Stimulated activated CD4-positive, alpha-beta T cell treated with anti-CD3 and anti-CD28 coated beads, Interleukin-1b, Interleukin-23, amount 100 ng/mL, for 1 hour (primary cell): ENCODE measurements around the gene EXD3.

Source experiments
- DNase-seq, 2 donors: peaks; one replicate each; pipeline ENCODE4 v3.0.0-alpha.2; 2020; ENCODE audit warnings: low read depth in 2 of 2

EXD3 gene

DNA sequence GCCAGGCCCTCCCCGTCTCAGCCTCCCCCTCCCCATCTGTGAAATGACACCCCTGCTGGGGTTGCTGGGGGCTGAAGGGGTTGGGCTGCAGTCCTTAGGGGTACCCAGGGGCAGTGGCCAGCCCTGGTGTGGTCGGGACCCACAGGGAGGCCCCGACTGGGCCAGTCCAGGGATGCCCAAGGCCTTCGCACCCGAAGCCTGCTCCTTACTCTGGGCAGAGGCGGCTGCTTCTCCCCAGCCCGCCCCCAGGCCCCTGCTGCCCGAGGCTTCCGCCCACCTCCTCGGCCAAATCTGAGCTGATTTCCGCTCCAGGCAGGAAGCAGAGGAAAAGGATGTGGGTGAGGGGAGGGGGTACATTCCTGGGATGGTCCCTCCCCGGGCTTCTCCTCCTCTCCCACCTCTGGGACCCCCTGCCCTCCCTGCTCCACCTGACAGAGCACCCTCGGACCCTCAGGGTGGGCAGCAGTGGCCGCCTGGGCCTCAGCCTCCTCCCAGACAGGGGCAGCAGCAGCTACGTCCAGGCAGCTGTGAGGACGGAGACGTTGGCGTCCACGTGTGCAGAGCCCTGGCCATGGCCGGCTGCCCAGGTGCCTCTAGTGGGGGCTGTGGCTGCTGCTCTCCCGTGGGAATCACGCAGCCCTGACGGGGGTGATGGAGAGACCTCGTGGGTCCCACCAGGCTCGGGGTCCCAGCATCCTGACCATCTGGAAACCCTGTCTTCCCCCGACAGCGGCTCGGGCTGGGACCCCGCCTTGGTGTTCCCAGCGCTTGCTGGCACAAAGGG is 116.7 kb downstream of the EXD3 start:
- no peak for DNase-seq

DNA sequence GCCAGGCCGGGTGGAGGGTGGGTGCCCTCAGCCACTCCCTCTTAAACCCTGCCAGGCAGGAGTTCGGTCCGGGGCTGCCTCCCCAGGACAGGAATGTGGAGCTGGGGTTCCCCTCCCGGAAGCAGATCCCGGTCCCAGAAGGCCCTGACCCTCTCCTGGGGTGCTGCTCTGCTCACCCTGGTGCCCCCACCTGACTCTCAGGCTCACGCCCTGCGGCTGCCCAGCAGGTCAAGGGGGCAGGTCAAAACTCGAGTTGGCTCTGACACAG is 117.2 kb downstream of the EXD3 start:
- no peak for DNase-seq

DNA sequence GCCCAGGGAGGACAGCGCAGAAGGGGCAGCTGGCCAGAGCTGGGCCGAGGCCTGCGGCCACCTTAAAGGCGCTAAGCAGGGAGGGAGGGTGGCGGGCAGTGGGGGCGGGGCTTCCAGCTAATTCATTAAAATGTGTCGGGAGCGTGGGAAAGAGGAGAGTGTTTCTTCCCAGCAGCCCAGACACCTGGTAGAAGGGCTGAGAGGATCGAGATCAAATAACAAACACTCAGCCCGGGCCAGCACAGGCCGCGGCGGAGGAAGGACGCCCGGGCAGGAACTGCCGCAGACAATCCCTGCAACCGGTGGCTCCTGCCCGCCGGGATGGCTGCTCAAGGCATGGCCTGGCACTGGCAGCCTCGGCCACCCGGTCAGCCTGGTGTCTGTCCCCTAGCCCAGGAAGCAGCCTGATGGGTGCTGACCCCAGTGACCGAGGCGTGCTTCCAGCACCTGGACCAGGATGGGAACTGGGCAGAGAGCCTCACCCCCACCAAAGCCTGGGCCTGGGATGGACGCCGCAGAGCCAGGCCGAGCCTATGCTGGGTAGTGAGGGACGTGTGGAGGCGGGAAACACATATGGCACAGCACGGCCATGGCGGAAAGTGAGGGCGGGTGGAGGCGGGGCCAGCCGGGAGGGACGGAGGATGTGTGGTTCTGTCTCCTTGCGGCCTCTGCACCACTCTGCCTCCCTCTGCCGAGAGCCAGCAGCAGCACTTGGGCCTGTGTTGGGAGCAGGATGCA is 117.7 kb downstream of the EXD3 start:
- DNase-seq, result peak; percentile 21 to 35

DNA sequence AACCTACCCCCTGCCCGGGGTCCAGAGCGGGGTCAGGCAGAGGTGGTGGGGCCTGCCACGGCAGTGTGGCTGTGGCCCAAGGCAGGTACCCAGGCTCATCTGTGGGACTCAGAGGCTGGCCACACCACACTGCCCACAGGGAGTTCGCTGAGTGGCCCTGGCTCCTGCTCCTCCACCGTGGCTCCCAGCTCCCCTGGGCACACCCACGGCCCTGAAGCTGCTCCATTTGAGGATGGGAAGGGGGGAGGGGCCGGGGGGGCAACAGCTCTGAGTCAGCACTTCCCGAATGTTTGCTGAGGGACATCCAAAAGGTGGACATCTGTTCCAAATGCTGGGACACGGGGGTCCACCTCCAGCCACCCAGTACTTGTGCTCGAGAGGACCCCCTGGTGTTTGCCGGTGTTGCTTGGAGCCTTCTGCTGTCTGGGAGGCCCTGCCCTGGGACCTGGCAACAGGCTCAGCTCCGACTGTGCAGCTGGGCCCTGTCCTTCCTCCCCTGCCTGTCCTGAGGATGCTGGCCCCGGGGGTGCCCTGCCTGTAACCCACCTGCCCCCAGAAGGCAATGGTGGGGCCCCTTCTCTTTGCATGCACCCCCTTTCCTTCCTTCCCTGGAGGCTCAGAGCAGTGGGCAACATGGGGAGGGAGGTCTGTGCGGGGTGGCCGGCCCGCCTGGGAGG is 118.4 kb downstream of the EXD3 start:
- no peak for DNase-seq

DNA sequence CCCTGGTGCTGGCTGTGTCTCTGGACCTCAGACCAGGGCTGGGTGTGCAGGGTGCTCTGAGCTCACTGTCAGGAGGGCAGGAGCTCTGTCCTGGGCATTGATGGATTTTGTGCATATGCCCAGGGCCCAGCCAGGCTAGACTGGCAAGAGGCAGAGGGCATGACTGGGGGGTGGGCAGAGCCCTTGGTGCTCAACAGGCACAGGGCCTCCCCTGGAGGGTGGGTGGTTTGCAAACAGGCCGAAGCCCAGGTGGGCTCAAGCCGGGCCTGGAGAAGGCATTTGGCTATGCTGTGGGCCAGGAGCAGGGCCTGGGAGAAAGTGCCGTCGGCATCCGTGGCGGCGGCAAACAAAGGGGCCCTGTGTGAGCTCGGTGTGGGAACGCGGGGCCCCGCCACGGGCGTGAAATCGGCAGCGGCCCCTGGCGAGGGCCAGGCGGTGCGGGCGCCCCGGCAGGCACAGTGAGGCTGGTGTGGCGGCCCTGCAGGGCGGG is 119.0 kb downstream of the EXD3 start:
- DNase-seq, result no peak

DNA sequence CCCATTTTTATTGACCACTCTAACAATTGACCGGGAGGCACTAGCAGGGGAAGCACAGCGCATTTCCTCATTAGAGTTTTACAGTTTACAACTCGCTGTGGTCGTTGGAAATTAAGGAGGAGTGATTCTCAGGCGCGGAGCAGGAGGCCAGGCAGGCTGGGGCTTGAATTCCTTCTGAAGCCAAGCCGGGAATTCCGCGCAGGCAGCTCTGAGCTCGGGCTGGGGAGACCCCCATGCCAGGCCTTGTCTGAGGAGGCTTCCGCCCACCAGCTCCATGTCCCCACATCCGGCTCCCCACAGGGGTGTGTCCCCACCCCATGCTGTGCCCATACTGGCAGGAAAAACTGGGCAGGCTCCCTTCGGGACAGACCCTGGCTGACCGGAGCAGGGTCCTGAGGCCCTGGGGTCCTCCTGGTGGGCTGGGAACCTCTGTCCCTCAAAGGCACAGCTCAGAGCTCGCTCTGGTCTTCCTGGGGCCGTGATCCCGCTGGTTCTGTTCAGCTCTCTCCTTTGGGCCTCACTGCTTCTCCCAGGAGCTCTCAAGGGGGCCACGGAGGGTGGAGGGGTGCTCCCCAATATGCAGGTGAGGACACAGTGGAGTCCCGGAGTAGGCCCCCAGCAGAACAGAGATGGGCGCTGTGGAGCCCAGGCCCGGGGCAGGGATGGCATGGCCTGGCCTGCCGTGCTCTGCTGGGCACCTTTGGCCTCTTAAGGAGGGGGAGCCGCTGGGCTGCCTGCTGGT is 119.6 kb downstream of the EXD3 start:
- no peak for DNase-seq

DNA sequence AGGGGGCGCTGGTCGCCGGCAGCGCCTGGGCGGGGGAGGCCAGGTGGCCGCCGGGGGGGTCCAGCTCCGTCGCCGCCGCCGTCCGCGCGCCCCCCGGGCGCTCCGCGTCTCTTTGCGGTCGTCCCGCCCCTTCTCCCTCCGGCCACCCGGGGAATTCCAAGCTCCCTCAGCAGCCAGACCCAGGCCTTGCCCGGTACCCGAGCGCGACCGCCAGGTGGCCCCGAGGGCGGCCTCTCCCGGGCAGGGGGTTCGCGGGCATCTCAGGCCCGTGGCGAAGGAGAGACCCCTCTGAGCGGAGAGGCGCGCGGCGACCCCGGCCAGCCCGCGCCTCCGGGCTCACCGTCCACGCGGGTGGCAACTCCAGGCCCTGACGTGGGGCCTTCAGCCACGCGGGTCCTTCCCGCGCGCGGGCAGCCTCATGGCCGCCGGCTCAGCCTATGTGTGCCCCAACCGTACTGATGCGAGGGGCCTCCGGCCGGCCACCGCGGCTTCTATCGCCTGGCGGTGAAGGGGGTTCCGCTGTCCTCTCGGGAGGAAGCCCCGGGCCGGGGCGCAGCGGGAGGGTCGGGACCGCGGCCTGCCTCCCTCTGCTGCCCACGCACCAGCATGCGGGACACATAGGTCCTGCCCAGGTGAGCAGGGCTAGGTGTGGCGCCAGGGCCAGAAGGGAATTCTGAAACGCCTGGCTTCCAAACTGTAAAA is 120.4 kb downstream of the EXD3 start:
- no peak for DNase-seq

DNA sequence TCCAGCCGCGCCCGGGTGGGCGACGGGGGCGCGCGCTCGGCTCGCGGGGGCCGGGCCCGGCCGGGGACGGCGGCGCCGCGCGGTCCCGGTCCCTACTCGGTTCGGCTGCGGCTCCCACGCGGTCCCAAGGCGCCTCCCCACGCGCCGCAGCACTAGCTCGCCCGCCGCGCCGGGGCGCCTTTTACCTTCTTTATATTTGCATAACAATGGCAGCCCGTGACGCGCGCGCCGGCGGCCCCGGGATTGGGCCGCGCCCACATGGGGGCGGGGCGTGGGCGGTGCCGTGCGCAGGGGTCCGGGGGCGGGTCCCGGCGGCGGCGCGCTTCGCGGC is 120.9 kb downstream of the EXD3 start, which contains the start of gene NRARP:
NRARP (minus strand) TSS at position 154 of the 331 bp plus-strand sequence. CDS start 343 bp downstream, outside the sequence.
- DNase-seq, result peak; percentile 79 to 92

DNA sequence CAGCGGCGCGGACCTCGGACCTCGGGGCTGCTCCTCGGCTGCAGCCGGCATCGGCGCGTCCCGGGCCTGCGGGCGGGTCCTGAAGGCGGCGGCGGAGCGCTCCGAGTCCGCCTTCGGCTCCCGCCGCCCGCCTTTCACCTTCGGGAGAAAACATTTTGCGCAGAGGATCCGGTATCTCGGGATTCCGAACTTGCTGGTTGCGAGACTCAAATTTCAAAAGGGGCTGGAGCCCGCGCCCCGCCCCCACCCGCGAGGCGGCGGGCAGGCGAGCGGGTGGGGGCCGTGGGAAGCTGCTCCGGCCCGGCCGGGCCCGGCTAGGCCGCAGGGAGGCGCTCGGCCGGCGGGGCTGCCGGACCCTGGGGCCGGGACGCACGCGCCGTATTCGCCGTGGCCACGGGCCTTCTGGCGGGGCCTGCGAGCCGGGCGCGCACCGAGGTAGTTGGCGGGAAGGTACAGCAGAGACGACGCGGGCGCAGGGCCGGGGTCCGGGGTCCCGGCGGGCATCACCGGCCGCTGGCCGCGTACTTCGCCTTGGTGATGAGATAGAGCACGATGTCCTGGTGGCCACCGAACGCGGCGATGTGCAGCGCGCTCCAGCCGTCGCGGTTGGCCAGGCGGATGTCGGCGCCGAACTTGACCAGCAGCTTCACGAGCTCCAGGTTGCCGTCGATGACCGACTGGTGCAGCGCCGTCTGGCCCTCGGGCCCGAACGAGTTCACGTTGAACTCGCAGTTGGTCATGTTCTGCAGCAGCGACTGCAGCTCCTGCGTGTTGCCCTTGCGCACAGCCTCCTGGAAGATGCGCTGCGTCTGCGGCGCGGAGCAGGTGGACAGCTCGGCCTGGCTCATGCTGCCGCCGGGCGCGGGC is 121.6 kb downstream of the EXD3 start:
- DNase-seq, result no peak

DNA sequence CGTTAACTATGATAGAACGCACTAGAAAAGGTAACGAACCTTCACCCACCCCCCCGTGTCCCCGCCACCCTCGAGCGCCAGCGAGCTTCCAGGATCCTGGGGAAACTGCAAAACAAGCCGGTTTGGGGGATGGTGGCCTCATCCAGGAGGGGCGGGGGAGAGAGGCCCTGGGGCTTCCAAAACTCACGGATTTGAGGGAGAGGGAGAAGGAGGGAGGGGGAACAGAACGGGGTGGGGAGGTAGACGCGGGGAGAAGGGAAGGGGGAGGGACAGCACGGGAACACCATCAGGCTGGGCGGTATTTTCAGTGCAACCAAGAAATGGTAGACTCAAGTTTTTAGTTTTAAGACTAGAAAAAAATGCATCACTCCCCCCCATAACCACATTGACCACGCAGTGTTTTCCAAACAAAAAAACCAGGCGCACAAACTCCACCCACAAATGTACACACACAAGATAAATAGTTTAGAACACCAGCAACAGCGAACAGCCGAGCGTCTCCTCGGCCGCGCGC is 122.3 kb downstream of the EXD3 start:
- no peak for DNase-seq

DNA sequence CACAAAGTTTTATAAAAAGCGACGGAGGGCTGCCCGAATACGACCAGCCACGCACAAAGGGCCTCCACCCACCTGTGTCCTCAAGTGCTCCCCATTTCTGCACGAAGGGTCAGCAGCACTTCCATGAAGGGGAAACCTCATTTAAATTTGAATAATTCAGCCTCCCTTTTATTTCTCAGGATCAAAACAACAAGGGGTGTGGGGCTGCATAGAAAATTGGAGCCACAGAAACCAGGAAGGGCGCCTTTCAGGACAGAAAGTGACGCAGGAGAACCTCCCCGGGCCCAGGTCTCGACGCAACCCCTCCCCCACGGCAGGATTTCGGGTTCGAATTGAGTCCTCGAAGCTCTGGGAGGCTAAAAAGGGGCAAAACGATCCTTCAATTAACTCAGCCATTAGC is 123.0 kb downstream of the EXD3 start:
- no peak for DNase-seq

DNA sequence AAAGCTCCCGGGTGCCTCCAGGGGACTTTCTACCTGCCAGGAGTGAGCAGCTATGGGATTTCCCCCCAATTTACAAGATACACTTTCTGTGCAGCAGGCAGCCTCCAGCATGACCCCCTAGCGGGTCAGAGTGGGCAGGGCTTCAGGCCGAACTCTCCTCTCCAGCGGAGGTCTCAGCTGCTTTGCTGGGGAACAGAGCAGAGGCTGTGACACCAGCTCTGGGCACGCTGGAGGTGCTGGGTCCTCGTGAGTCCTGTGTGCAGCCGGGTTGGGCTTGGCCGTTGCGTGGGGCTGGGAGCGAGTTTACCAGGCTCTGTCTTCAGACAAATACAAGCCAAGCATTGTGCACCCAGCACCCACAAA is 123.8 kb downstream of the EXD3 start:
- DNase-seq, result no peak

DNA sequence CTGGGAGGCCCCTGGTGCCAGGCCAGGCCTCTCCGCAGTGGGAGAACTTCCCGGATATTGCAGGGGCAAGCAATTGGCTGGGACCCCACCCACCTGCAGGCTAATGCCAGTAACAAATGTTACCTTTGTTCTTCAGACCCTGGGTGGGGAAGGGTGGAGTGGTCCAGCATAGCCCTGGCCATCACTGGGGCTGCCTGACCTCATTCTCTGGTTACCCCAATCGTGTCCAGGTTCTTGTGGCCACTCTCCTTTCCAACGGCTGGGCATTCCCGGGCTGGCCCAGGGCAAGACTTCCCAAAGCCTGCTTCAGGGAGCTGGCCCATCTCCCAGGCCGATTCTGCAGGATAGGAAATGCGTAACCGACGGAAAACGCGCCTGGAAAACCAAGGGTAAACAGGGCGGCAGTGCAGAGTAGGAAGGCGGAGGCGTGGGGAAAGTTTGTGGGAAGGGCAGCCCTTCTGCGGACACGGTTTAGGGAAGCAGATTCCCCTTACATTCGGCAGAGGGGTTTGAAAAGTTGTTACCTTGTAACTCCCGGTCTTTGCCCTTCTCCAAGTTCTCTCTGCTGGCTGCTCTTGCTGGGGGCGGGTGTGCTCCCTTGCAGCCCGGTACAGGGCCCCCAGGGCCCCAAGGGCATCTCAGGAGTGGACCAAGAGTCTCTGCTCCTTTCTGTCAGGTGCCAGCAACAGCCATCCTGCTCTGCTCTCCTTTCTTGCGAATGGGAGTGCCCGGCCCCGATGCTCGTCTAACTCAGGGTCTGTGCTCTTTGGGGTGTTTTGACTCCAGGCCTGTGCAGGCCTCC is 124.4 kb downstream of the EXD3 start:
- DNase-seq, result no peak

DNA sequence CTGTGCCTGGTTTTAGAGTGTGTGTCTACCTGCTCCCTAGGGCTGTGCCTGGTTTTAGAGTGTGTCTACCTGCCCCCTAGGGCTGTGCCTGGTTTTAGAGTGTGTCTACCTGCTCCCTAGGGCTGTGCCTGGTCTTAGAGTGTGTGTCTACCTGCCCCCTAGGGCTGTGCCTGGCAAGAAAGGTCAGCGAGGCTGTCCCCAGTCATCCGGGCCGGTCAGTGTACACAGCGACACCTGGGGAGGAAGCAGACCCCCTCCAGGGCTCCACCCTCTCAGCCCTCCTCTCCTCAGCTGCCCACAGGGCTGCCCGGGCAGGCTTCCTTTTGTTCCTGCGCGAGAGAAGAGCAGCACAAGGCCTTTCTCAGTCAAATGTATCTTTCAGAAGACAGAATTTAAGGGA is 125.0 kb downstream of the EXD3 start:
- no peak for DNase-seq

DNA sequence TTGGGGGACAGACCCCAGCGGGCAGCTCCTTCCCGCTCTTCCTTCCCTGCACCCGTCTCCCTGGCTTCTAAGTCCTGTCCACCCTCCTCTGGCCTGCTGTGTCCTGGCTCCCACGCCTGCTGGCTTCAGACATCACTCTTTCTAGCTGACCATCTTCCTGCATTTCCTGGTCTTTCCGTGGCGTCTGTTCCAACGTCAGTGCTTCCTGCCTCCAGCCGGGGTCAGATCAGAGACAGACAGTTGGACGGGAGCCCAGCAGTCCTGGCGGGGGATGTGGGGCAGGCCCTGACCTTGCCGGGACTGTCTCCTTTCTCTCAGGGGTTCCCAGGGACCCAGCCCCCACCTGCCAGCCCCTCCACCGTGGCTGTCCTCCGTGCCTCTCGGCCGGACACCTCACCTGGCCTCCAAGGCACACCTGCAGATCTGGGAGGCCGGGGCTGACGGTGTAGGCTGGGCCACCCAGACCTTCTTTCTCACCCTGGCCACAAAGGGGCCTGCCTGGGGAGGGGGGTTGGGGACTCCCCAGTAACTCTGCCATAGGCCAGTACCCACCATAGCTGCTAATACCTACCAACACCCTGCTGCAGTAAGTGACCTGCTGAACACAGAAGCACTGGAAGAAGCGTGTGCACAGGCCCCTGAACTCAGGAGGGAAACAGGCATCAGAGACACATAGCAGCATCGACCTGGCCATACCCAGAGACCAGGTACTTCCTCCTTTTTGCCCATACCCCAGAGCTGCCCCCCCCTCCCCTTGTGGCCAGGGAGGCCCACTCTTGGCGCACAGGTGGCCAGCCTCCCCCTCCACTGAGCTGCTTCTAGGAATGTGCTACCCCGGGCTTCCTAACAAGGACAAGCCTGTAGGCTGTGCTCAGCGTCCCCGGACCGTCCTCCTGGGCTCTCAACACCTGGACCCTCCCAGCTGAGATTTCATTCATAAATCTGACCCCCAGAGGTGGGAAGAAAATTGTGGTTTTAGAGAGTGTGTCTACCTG is 126.0 kb downstream of the EXD3 start:
- no peak for DNase-seq

DNA sequence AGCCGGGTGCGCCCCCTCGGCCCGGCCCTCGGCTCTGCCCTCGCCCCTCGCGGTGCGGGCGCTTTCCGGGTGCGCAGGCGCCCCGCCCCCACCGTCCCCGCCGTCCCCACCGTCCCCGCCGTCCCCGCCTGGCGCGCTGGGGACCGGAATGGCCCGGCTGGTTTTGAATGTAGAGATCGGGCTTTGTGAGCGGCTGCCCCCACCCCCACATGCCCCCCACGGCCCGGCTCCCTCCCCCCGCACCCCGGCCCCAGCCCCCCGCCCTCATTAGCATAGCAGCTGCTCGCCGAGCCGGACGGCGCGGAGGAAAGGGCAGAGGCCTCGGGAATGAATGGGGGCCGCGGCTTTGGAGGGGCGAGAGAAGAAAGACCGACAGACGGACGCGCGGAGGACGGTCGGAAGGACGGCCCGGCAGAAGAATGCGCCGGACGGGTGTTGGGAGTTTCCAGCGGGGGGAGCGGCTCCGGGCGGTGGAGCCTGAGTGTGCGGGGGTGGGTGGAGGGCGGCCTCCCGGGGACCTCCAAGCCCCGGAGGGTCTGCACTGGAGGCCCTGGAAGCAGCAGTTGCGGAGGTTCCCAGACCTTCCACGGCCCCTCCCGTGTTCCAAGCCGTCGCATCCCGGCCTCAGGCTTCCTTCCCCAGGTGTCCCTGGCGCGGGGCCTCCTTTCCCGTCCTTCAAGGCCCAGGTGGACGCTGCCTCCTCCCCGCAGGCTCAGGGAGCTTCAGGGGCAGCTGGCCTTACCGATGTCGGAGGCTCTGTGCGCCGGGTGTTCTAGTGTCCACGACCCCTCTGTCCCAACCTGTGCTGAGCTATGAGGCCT is 126.9 kb downstream of the EXD3 start:
- no peak for DNase-seq

DNA sequence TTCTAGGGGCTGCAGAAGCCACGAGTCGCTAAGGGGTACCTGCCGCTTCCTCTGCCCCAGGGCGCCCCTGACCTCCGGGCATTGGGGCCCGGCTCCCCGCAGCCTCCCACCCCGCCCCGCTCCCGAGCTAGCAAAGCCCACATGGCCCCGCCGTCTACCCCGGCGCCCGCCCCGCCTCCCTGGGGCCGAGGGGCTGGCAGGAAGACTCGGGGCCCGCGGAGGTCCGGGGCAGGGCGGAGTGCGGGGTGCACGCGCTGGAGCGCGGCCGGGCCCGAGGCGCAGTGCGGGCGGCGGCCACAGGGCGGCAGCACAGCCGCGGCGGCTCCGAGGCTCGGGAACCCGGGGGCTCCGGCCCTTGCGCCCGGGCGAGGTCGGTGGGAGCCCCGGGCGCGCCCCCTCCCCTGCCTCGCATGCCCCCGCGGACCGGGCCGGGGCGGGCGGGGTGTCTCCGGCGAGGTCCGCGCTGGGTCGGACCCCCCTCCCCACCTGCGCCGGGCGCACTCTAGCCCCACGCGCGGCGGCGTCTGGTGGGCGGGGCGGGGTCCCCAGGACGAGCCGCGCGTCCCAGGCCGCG is 127.6 kb downstream of the EXD3 start:
- peak in 1 of 2 donors; percentile 38 for DNase-seq
